Psoas muscle (tissue), 8 donors: ENCODE measurements around the gene CTH. TPM values are rescaled to one million over a fixed set of nuclear protein-coding genes. Genes with fewer than 3 reads are reported as not detected.

Experiments
- ATAC-seq, 4 donors: fragments of 200-7000 bp; cut with Tn5 transposase; one replicate each; pipeline ENCODE4 v1.9.1; 2020; ENCODE audit warnings: moderate library complexity in 3 of 4, mild to moderate bottlenecking in 2 of 4
- DNase-seq, 2 donors: peaks; one replicate each; pipeline ENCODE4 v3.0.0-alpha.2; 2020
- H3K27ac ChIP-seq: fragments of 200-600 bp; one replicate; pipeline ENCODE4 v1.8.0; 2022
- H3K27me3 ChIP-seq, 3 donors: fragments of 200-600 bp in 1 of 3; one replicate each; pipeline versions ENCODE4 v1.6.1 to v1.8.0; 2013 to 2022; ENCODE audit warnings: low read length in 2 of 3, mild to moderate bottlenecking in 2 of 3, moderate library complexity in 1 of 3; ENCODE audit not compliant: insufficient read depth in 3 of 3
- H3K36me3 ChIP-seq, 2 donors: fragments of 200-600 bp in 1 of 2; one replicate each; pipeline versions ENCODE4 v1.6.1 to v1.8.0; 2013 to 2022; ENCODE audit warnings: low read depth in 1 of 2, mild to moderate bottlenecking in 1 of 2, moderate library complexity in 1 of 2; ENCODE audit not compliant: insufficient read depth in 1 of 2
- H3K4me1 ChIP-seq: fragments of 200-600 bp; one replicate; pipeline ENCODE4 v1.8.0; 2022
- H3K4me3 ChIP-seq: fragments of 200-600 bp; one replicate; pipeline ENCODE4 v1.8.0; 2022; ENCODE audit warnings: mild to moderate bottlenecking
- H3K9me3 ChIP-seq: fragments of 200-600 bp; one replicate; pipeline ENCODE4 v1.8.0; 2022
- CTCF ChIP-seq: fragments of 200-600 bp; IDR thresholded peaks from one replicate; pipeline ENCODE4 v1.8.0; 2022; ENCODE audit warnings: antibody characterized with exemption
- WGBS, 3 donors: extraction: QIAGEN DNeasy Blood & Tissue Kit; methylation state at CpG; one replicate each; pipeline versions ENCODE4 v1.1.6 to v1.1.7; 2013; 5-methylcytosine and 5-hydroxymethylcytosine counted together
- intact Hi-C, 2 donors: fragments of 100-400 bp; cut with DNase I; formaldehyde crosslinking; loops; one replicate each; pipeline versions ENCODE4 v1.11.0 to v1.14.2; 2022
- polyA plus RNA-seq, 3 donors: library from polyadenylated mRNA; stranded (reverse); fragments of 200-250 nt; gene quantifications; one replicate each; pipeline ENCODE4 v1.2.3, GENCODE V29; 2013
- total RNA-seq, 4 donors: library from RNA; stranded (reverse); fragmentation: NEBNext Ultra II Directional in 2 of 4; extraction: Animal tissue kit (Norgen Biotek cat#: 25700) in 2 of 4; gene quantifications; one replicate each; pipeline versions ENCODE4 v1.2.1 to v1.2.4, GENCODE V29; 2021 to 2023
- donor health status: healthy with polysubstance abuse.
- donor health status: DM: no; HTN: no; CAD: no; lungs with moderate emphysema.
- donor health status: Bipolar disorder and iron deficiency.
- donor health status: healthy.
- donor health status: DM: yes; HTN: yes; CAD: no.
- donor health status: DM: no; HTN: no; CAD: no.
- donor health status: DM: no; HTN: no; CAD: no.
- donor health status: DM: yes; HTN: yes; CAD: no.

Gene CTH
- total and polyA plus RNA-seq, 7 donors = 0.55 to 2.9 (median 1.5) TPM

GRCh38 chr1:70396607-70397006 lies 14.5 kb upstream of the CTH start:
- TF ChIP-seq CTCF = no peak
- no peak overlapping the region for H3K27ac ChIP-seq
- intact Hi-C loops = no loop called here
- H3K36me3 ChIP-seq = no peaks in the 10 kb centered on the region
- H3K27me3 ChIP-seq = no peaks in the 10 kb centered on the region
- H3K4me1 ChIP-seq = no peaks in the 10 kb centered on the region
- 81 to 92% (median 86%) methylated on average over 2 of the region's 2 CpGs for WGBS, 3 donors
- ATAC-seq = no peak
- H3K9me3 ChIP-seq = no peaks in the 10 kb centered on the region
- H3K4me3 ChIP-seq = no peak overlapping the region
- DNase-seq = no peak

GRCh38 chr1:70397013-70397412 lies 14.1 kb upstream of the CTH start:
- ATAC-seq (no peak), DNase-seq (no peak)
- TF ChIP-seq CTCF = no peak
- Histone ChIP-seq H3K36me3 (no peaks in the 10 kb centered on the region), H3K9me3 (no peaks in the 10 kb centered on the region), H3K4me3 (no peak overlapping the region), H3K27me3 (no peaks in the 10 kb centered on the region), H3K27ac (no peak overlapping the region), H3K4me1 (no peaks in the 10 kb centered on the region)
- 86 to 89% (median 88%) methylated on average over 7 of the region's 7 CpGs for whole genome bisulfite sequencing, 3 donors
- intact Hi-C loops = no loop called here

- H3K36me3 ChIP-seq = no peaks in the 10 kb centered on the region
- H3K9me3 ChIP-seq = no peaks in the 10 kb centered on the region
- ATAC-seq (no peak), DNase-seq (no peak)
- no peak for TF ChIP-seq CTCF
- H3K27ac ChIP-seq = no peak overlapping the region
- intact Hi-C loops = no loop called here
- no peak overlapping the region for H3K4me3 ChIP-seq
- no peaks in the 10 kb centered on the region for H3K4me1 ChIP-seq
- no peaks in the 10 kb centered on the region for H3K27me3 ChIP-seq
- WGBS, 3 donors = 79 to 95% (median 89%) methylated on average over 1 of the region's 1 CpG
Observed at GRCh38 chr1:70400335-70400734, 10.7 kb upstream of the CTH start.

GRCh38 chr1:70401974-70402373 lies 9.1 kb upstream of the CTH start:
- TF ChIP-seq CTCF = no peak
- DNase-seq (no peak), ATAC-seq (no peak)
- no peaks in the 10 kb centered on the region for H3K9me3 ChIP-seq
- H3K36me3 ChIP-seq = no peaks in the 10 kb centered on the region
- H3K4me1 ChIP-seq = no peaks in the 10 kb centered on the region
- H3K4me3 ChIP-seq = no peak overlapping the region
- 85 to 94% (median 90%) methylated on average over 1 of the region's 1 CpG for WGBS, 3 donors
- no peaks in the 10 kb centered on the region for H3K27me3 ChIP-seq
- no peak overlapping the region for H3K27ac ChIP-seq
- intact Hi-C loops = no loop called here

GRCh38 chr1:70403759-70404158 lies 7.3 kb upstream of the CTH start:
- no peak for ATAC-seq
- H3K27me3 ChIP-seq = no peaks in the 10 kb centered on the region
- WGBS, 3 donors = 78 to 94% (median 83%) methylated on average over 2 of the region's 2 CpGs

More at GRCh38 chr1:70403759-70404158, 7.3 kb upstream of the CTH start:
- H3K36me3 ChIP-seq = no peaks in the 10 kb centered on the region
- TF ChIP-seq CTCF = no peak
- no peaks in the 10 kb centered on the region for H3K4me1 ChIP-seq
- intact Hi-C loops = no loop called here
- no peak for DNase-seq
- H3K4me3 ChIP-seq = no peak overlapping the region
- H3K9me3 ChIP-seq = no peaks in the 10 kb centered on the region
- no peak overlapping the region for H3K27ac ChIP-seq
